ENCODE results near the gene LRCH3.

DNA sequence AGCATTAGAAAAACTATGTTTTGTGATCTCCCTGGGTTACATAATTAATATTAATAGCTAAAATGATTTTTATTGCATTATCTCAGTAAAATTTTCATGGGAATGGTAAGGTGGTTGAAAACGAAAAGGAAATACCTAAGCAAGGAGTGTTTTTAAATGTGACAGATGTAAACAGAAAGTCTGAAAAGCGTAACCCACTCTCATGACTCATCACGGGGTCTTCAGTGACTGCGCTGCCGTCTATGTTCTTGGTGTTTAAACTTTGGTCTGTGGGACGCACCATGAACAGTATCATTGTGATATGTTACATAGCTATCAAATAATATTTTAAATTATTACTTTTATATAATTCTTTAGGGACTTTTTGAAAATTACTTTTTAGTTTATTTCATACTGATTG is 19.8 kb downstream of the LRCH3 start:
- TF ChIP-seq CTCF (IDR thresholded peaks at IDR 0.05) (no peak), POLR2A (IDR thresholded peaks at IDR 0.05) (no peak)
